ENCODE results near the gene NDUFV3. TPM values are rescaled to one million over a fixed set of nuclear protein-coding genes. Genes with fewer than 3 reads are reported as not detected.
"Not testable (repeated sequence)": the region's sequence is repeated elsewhere in the genome, so short reads cannot be mapped to it uniquely, and the experiment has no call there.

Gene NDUFV3
- total RNA-seq, 1 donor from 2014 or later: 41.3 TPM

GRCh38 chr21:42942244-42942643 is 49.1 kb downstream of the NDUFV3 start:
- no peak overlapping the region for H3K27ac Mint-ChIP-seq (ENCODE audit: unreplicated experiment)
- H3K27me3 Mint-ChIP-seq (ENCODE audit: unreplicated experiment): peaks cover 2% of the 10 kb centered on the region
- no peaks in the 10 kb centered on the region for H3K36me3 Mint-ChIP-seq (ENCODE audit: unreplicated experiment)
- DNase-seq (ENCODE audit: extremely low spot score, unreplicated experiment): no peak
- peaks cover 10% of the 10 kb centered on the region for H3K4me1 Mint-ChIP-seq (ENCODE audit: unreplicated experiment)
- no peak overlapping the region for H3K4me3 Mint-ChIP-seq (ENCODE audit: unreplicated experiment)
- TF ChIP-seq CTCF (IDR thresholded peaks at IDR 0.05): no peak
- no peaks in the 10 kb centered on the region for H3K9me3 Mint-ChIP-seq (ENCODE audit: unreplicated experiment)

- not testable (repeated sequence) for H3K9me3 Mint-ChIP-seq (ENCODE audit: unreplicated experiment); H3K27me3 Mint-ChIP-seq (ENCODE audit: unreplicated experiment); DNase-seq (ENCODE audit: extremely low spot score, unreplicated experiment); H3K4me1 Mint-ChIP-seq (ENCODE audit: unreplicated experiment); H3K4me3 Mint-ChIP-seq (ENCODE audit: unreplicated experiment); H3K36me3 Mint-ChIP-seq (ENCODE audit: unreplicated experiment); H3K27ac Mint-ChIP-seq (ENCODE audit: unreplicated experiment)
Observed at GRCh38 chr21:42949094-42949755, 56.1 kb downstream of the NDUFV3 start.

GRCh38 chr21:42951193-42951592 is 58.1 kb downstream of the NDUFV3 start:
- H3K27ac Mint-ChIP-seq (ENCODE audit: unreplicated experiment); H3K4me1 Mint-ChIP-seq (ENCODE audit: unreplicated experiment); DNase-seq (ENCODE audit: extremely low spot score, unreplicated experiment); H3K27me3 Mint-ChIP-seq (ENCODE audit: unreplicated experiment); H3K9me3 Mint-ChIP-seq (ENCODE audit: unreplicated experiment); H3K4me3 Mint-ChIP-seq (ENCODE audit: unreplicated experiment); H3K36me3 Mint-ChIP-seq (ENCODE audit: unreplicated experiment): not testable (repeated sequence)

GRCh38 chr21:42956824-42957630 is 63.9 kb downstream of the NDUFV3 start:
- H3K4me3 Mint-ChIP-seq (ENCODE audit: unreplicated experiment): no peak overlapping the region
- no peaks in the 10 kb centered on the region for H3K27me3 Mint-ChIP-seq (ENCODE audit: unreplicated experiment)
- H3K27ac Mint-ChIP-seq (ENCODE audit: unreplicated experiment): no peak overlapping the region
- TF ChIP-seq CTCF (IDR thresholded peaks at IDR 0.05): no peak
- no peaks in the 10 kb centered on the region for H3K36me3 Mint-ChIP-seq (ENCODE audit: unreplicated experiment)
- H3K9me3 Mint-ChIP-seq (ENCODE audit: unreplicated experiment): no peaks in the 10 kb centered on the region
- DNase-seq (ENCODE audit: extremely low spot score, unreplicated experiment): no peak
- no peaks in the 10 kb centered on the region for H3K4me1 Mint-ChIP-seq (ENCODE audit: unreplicated experiment)

- not testable (repeated sequence) for H3K27me3 Mint-ChIP-seq (ENCODE audit: unreplicated experiment); DNase-seq (ENCODE audit: extremely low spot score, unreplicated experiment); H3K9me3 Mint-ChIP-seq (ENCODE audit: unreplicated experiment); H3K4me1 Mint-ChIP-seq (ENCODE audit: unreplicated experiment); H3K36me3 Mint-ChIP-seq (ENCODE audit: unreplicated experiment); H3K27ac Mint-ChIP-seq (ENCODE audit: unreplicated experiment); H3K4me3 Mint-ChIP-seq (ENCODE audit: unreplicated experiment)
Observed at GRCh38 chr21:42958122-42958521, 65.0 kb downstream of the NDUFV3 start.

- no peaks in the 10 kb centered on the region for H3K36me3 Mint-ChIP-seq (ENCODE audit: unreplicated experiment)
- TF ChIP-seq CTCF (IDR thresholded peaks at IDR 0.05): no peak
- H3K4me1 Mint-ChIP-seq (ENCODE audit: unreplicated experiment): no peaks in the 10 kb centered on the region
- H3K27me3 Mint-ChIP-seq (ENCODE audit: unreplicated experiment): no peaks in the 10 kb centered on the region
- H3K4me3 Mint-ChIP-seq (ENCODE audit: unreplicated experiment): no peak overlapping the region
- no peak overlapping the region for H3K27ac Mint-ChIP-seq (ENCODE audit: unreplicated experiment)
- DNase-seq (ENCODE audit: extremely low spot score, unreplicated experiment): no peak
- H3K9me3 Mint-ChIP-seq (ENCODE audit: unreplicated experiment): no peaks in the 10 kb centered on the region
Observed at GRCh38 chr21:42959728-42960127, 66.6 kb downstream of the NDUFV3 start.

All from osteocyte (in vitro differentiated cells).